Sigmoid colon (tissue), 4 donors: ENCODE results near the gene CMSS1.

ENCODE experiments used
- CTCF ChIP-seq, 4 experiments: fragments of 450-650 bp in 3 of 4; fragments of 200-600 bp in 1 of 4; IDR thresholded peaks; one replicate each; pipeline ENCODE4 v1.5.1; 2016 to 2019; ENCODE audit warnings: antibody characterized with exemption in 4 of 4, mild to moderate bottlenecking in 3 of 4, moderate library complexity in 2 of 4
- EP300 ChIP-seq, 4 donors: sonication (generic); formaldehyde crosslinking; IDR thresholded peaks; one replicate each; pipeline ENCODE4 v1.6.1; 2017; ENCODE audit warnings: antibody characterized with exemption in 4 of 4
- POLR2A ChIP-seq, 2 donors: fragments of 450-650 bp; IDR thresholded peaks; one replicate each; pipeline ENCODE4 v1.6.1; 2016; ENCODE audit warnings: antibody characterized with exemption in 2 of 2, mild to moderate bottlenecking in 2 of 2, moderate library complexity in 2 of 2
- POLR2AphosphoS5 ChIP-seq, 4 donors: sonication (generic); formaldehyde crosslinking; IDR thresholded peaks; one replicate each; pipeline ENCODE4 v1.6.1; 2017; ENCODE audit warnings: antibody characterized with exemption in 4 of 4

- no peak for TF ChIP-seq CTCF (IDR thresholded peaks at IDR 0.05)
- no peak for TF ChIP-seq EP300 (IDR thresholded peaks at IDR 0.05)
- no peak for TF ChIP-seq POLR2AphosphoS5 (IDR thresholded peaks at IDR 0.05)
- TF ChIP-seq POLR2A (IDR thresholded peaks at IDR 0.05) = no peak
Observed at GRCh38 chr3:99858469-99858868, 40.8 kb downstream of the CMSS1 start.
